ENCODE results near the gene PAOX.
A peak's percentile ranks its signal among the peaks of the same experiment; 100 is the strongest.

PAOX gene

DNA sequence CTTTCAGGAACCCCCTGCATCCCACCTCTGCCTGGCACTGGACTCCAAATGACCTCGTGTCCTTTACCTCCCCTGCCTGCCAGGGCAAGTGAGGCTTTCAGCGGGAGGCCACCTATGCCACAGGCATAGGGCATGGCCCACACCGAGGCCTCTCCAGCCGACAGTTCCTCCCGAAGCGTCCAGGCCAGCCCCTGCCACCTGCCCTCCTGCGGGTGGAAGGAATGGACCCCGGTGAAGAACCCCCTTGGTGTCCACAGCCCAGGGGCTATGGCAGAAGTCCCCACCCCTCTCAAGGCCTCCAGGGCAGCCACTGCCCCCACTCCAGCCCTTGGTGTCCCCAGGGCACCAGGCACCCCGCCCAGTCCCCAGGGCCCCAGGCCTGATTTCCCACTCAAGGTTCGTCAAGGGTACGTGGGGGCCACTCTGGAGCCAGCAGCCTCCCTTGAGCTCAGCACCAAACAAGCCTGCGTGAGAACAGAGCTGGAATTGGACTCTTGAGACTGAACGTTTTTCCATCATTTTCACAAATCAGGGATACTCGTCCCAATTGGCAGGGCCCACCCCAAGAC, 24.3 kb upstream of the PAOX start:
- no peak overlapping the region for H3K4me3 ChIP-seq (ENCODE audit: low read depth, low read length)
- in situ Hi-C loops (cut with HindIII; ENCODE audit: low sequenced_read_pairs), result no loop called here
- TF ChIP-seq, protein P1, sequence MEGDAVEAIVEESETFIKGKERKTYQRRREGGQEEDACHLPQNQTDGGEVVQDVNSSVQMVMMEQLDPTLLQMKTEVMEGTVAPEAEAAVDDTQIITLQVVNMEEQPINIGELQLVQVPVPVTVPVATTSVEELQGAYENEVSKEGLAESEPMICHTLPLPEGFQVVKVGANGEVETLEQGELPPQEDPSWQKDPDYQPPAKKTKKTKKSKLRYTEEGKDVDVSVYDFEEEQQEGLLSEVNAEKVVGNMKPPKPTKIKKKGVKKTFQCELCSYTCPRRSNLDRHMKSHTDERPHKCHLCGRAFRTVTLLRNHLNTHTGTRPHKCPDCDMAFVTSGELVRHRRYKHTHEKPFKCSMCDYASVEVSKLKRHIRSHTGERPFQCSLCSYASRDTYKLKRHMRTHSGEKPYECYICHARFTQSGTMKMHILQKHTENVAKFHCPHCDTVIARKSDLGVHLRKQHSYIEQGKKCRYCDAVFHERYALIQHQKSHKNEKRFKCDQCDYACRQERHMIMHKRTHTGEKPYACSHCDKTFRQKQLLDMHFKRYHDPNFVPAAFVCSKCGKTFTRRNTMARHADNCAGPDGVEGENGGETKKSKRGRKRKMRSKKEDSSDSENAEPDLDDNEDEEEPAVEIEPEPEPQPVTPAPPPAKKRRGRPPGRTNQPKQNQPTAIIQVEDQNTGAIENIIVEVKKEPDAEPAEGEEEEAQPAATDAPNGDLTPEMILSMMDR (IDR thresholded peaks at IDR 0.05; ENCODE audit: low read depth, low read length, missing control alignments), result no peak
- DNase-seq (ENCODE audit: low read depth), result no peak

DNA sequence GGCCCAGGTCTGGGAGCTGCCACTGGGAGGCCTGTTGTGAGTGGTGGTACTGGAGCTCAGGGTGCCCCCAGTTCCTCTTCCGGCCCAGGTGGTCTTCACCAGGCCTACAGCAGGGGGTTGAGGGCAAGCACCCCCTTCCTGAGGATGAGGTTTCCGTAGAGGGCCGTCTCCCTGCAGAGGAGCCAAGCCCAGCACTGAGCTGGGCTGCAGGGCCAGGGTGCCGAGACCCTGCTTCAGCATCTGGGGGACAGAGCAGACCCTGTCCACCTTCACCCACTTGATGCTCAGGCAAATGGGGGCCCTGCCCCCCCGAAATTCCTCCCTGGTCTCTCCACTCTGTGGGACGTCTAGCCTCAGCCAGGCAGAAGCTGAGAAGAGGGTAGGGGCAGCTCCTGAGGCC, 23.8 kb upstream of the PAOX start:
- DNase-seq (ENCODE audit: low read depth), result no peak
- H3K4me3 ChIP-seq (ENCODE audit: low read depth, low read length), result no peak overlapping the region
- in situ Hi-C loops (cut with HindIII; ENCODE audit: low sequenced_read_pairs), result no loop called here

GRCh38 chr10:133355991-133356390, 23.1 kb upstream of the PAOX start:
- DNase-seq (ENCODE audit: low read depth), result no peak
- TF ChIP-seq, protein P1 (IDR thresholded peaks at IDR 0.05; ENCODE audit: low read depth, low read length, missing control alignments), result no peak
- no peak overlapping the region for H3K4me3 ChIP-seq (ENCODE audit: low read depth, low read length)
- in situ Hi-C loops (cut with HindIII; ENCODE audit: low sequenced_read_pairs), result no loop called here

More for the DNA sequence above, 23.8 kb upstream of the PAOX start:
- TF ChIP-seq, protein P1 (IDR thresholded peaks at IDR 0.05; ENCODE audit: low read depth, low read length, missing control alignments), result no peak

DNA sequence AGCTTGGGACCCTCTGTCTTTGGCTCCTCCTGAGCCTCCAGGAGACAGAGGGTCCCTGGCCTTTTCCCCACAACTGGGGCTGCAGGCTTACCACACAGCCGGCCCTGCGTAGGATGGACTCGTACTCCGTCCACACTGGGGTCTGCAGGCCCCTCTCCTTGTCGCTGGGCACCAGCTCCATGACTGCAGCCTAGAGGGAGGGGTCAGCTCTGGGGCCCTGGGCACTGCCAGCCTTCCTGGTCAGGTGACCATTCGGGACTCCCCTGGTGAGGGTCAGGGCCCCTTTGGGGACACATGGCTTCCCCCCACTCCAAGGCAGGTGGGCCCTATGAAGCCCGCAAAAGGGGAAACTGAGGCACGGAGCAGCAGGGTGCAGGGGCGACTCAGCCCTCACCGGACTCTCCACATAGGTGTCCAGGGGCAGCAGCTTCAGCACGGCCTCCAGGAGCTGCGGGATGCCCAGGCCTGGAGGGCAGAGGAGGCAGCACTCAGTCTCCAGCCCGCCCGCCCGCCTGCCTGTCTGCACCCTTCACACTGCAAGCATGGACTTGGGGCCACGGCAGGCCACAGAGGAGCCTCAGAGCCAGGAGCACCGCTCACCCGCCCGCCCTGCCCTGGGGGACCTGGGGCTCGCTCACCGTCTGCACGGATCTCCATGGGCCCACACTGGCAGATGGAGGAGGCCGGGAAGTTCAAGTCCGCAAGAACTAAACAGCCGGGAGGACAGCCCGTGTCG, 22.3 kb upstream of the PAOX start:
- TF ChIP-seq, protein P1 (IDR thresholded peaks at IDR 0.05; ENCODE audit: low read depth, low read length, missing control alignments), result no peak
- peak overlapping the region; percentile 54 for H3K4me3 ChIP-seq (ENCODE audit: low read depth, low read length)
- in situ Hi-C loops (cut with HindIII; ENCODE audit: low sequenced_read_pairs), result no loop called here
- no peak for DNase-seq (ENCODE audit: low read depth)

DNA sequence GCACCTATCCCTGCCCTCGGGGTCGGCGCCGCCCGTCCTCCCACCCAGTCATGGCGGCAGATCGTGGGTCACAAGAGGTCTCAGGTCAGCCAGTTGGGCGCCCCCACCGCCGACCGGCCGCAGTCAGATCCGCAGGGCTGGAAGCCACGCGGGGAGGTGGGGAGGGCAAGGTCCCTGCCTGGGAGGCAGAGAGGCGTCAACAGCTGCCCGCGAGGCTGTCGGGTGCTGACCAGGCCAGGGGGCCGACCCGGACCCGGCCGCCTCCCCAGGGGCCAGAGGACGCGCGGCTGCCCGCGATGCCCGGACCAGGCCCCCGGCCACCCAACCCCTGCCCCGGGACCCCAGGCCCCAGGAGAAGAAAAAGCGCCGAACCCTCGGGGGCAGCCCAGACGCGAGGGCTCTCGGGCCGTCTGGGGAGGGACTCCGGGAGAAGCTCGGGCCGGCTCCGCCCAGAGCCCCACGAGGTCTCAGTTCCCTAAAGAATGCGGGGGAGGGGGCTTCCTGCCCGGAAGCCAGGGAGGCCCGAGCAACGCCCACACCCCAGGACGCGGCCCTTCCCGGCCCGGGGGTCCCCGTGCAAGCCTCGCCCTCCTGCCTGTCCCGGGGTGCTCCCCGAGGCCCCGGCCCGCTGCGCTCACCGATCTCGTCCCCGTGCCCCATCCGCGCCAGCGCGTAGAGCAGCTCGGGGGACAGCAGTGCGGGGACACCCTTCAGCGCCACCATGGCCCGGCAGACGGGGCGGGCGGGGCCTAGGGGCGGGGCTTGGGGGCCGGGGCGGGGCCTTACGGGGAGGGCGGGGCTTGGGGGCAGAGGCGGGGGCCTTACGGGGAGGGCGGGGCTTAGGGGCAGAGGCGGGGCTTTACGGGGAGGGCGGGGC, 21.5 kb upstream of the PAOX start, which contains the start of gene FUOM:
Gene FUOM (minus strand): TSS at position 735 of the 877 bp plus-strand sequence. CDS start 12 bp downstream, at position 723.
- TF ChIP-seq, protein P1 (IDR thresholded peaks at IDR 0.05; ENCODE audit: low read depth, low read length, missing control alignments), result no peak
- H3K4me3 ChIP-seq (ENCODE audit: low read depth, low read length), result peak within 1 kb of the TSS; percentile 54
- in situ Hi-C loops (cut with HindIII; ENCODE audit: low sequenced_read_pairs), result no loop called here
- DNase-seq (ENCODE audit: low read depth), result no peak

- TF ChIP-seq, protein P1 (IDR thresholded peaks at IDR 0.05; ENCODE audit: low read depth, low read length, missing control alignments), result no peak
- no peak overlapping the region for H3K4me3 ChIP-seq (ENCODE audit: low read depth, low read length)
- in situ Hi-C loops (cut with HindIII; ENCODE audit: low sequenced_read_pairs), result no loop called here
- DNase-seq (ENCODE audit: low read depth), result no peak
Measured at GRCh38 chr10:133358162-133358924, 20.7 kb upstream of the PAOX start.

Data from astrocyte of the cerebellum (primary cell).